Small intestine (tissue), 7 donors: ENCODE data around the gene XIRP1. TPM values are rescaled to one million over a fixed set of nuclear protein-coding genes. Genes with fewer than 3 reads are reported as not detected.

Experiments used
- DNase-seq, 2 donors: peaks; one replicate each; pipeline versions ENCODE4 v3.0.0 to v3.0.0-alpha.2; 2013
- FAIRE-seq: peaks from 2 replicates; lab custom pipeline; 2012; peaks lifted over from hg19 to GRCh38; lab: Jason Lieb, UNC
- H3K27ac ChIP-seq, 3 donors: one replicate each; pipeline ENCODE4 v1.5.1; 2013; ENCODE audit warnings: low read length in 2 of 3, mild to moderate bottlenecking in 2 of 3, control low read depth in 1 of 3, inconsistent platforms in 1 of 3, low read depth in 1 of 3, moderate library complexity in 1 of 3
- H3K27me3 ChIP-seq, 3 donors: one replicate each; pipeline ENCODE4 v1.6.1; 2013; ENCODE audit warnings: low read length in 3 of 3, inconsistent platforms in 1 of 3; ENCODE audit not compliant: control insufficient read depth in 3 of 3, insufficient read depth in 3 of 3
- H3K36me3 ChIP-seq, 3 donors: one replicate each; pipeline ENCODE4 v1.6.1; 2013; ENCODE audit warnings: low read length in 3 of 3, inconsistent platforms in 1 of 3, low read depth in 1 of 3, mild to moderate bottlenecking in 1 of 3, moderate library complexity in 1 of 3; ENCODE audit not compliant: control insufficient read depth in 3 of 3, insufficient read depth in 2 of 3
- H3K4me1 ChIP-seq, 3 donors: one replicate each; pipeline ENCODE4 v1.6.1; 2013; ENCODE audit warnings: low read length in 2 of 3, inconsistent platforms in 1 of 3, low read depth in 1 of 3, mild to moderate bottlenecking in 1 of 3, moderate library complexity in 1 of 3; ENCODE audit not compliant: control insufficient read depth in 3 of 3, insufficient read depth in 2 of 3
- H3K4me3 ChIP-seq, 3 donors: one replicate each; pipeline ENCODE4 v1.5.1; 2013; ENCODE audit warnings: low read length in 3 of 3, control low read depth in 1 of 3, inconsistent platforms in 1 of 3, low read depth in 1 of 3, mild to moderate bottlenecking in 1 of 3, moderate library complexity in 1 of 3
- H3K9me3 ChIP-seq, 2 donors: one replicate each; pipeline ENCODE4 v1.6.1; 2013; ENCODE audit warnings: low read depth in 1 of 2, low read length in 1 of 2; ENCODE audit not compliant: control insufficient read depth in 2 of 2, insufficient read depth in 1 of 2
- WGBS, 3 donors: extraction: QIAGEN DNeasy Blood & Tissue Kit; methylation state at CpG; one replicate each; pipeline ENCODE4 v1.1.7; 2013; 5-methylcytosine and 5-hydroxymethylcytosine counted together
- polyA plus RNA-seq, 4 donors: library from polyadenylated mRNA; stranded (reverse) in 3 of 4; unstranded in 1 of 4; fragments of 200-250 nt in 3 of 4; fragments of 120-200 nt in 1 of 4; gene quantifications; one replicate each; pipeline versions ENCODE4 v1.2.1 to v1.2.3, GENCODE V29; 2013
- donor health status: healthy with polysubstance abuse.
- donor health status: control.
- donor health status: control.
- donor health status: Bipolar disorder and iron deficiency.
- donor health status: healthy.

Gene XIRP1
- polyA plus RNA-seq, 4 donors = 0.15 to 5.4 (median 1.0) TPM

GRCh38 chr3:39144095-39144747 lies 48.2 kb downstream of the XIRP1 start:
- peaks cover 11 to 73% (median 24%) of the 10 kb centered on the region in 3 donors for H3K36me3 ChIP-seq
- H3K4me1 ChIP-seq = peaks cover 15 to 60% (median 40%) of the 10 kb centered on the region in 3 donors
- no peaks in the 10 kb centered on the region for H3K27me3 ChIP-seq
- FAIRE-seq (no peak), DNase-seq (peak in 1 of 2 donors; percentile 38)
- H3K27ac ChIP-seq = no peak overlapping the region
- no peaks in the 10 kb centered on the region for H3K9me3 ChIP-seq
- WGBS, 3 donors = 33 to 77% (median 51%) methylated on average over 20 of the region's 20 CpGs
- no peak overlapping the region for H3K4me3 ChIP-seq

DNA sequence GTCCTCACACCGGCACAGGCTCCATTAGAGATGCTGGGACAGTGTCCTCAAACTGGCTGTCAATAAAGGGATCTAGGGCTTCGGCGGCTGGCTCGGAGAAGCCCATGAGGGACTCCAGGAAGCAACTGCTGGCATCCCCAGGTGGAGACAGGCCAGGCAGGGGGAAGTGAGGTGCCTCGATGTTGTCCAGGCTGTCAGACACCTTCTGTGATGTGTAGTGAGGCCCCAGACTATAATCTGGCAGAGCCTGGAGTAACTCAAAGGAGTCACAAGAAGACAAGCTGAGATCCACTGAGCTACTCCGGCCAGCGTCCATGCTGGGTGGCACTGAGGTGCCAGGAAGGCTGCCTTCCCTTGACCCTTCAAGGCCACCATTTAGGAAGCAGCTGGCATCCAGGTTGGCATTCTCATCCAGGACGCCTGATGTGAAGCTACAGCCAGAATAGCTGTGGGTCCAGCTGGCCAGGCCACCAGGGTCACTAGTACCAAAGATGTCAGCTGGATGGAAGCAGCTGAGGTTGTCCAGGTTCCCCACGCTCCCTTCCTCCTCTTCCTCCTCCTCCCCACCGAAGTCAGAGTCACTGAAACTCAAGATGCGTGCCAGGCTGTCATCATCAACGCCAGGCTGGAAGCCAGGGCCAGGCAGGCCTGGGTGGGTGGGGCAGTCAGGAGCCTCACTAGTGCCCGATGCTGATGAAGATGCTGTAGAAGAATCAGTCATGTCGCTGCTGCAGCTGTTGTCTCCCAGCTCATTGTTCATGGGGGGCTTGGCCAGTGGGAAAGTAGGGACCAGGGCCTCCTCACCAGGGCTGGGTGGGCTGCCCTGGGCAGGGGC lies 49.1 kb downstream of the XIRP1 start:
- H3K9me3 ChIP-seq = no peaks in the 10 kb centered on the region
- peak overlapping the region in 1 of 3 donors; percentile 88 for H3K27ac ChIP-seq
- H3K4me3 ChIP-seq = no peak overlapping the region
- DNase-seq (no peak), FAIRE-seq (no peak)
- no peaks in the 10 kb centered on the region for H3K27me3 ChIP-seq
- 64 to 79% (median 69%) methylated on average over 14 of the region's 14 CpGs for WGBS, 3 donors
- peaks cover 11 to 75% (median 24%) of the 10 kb centered on the region in 3 donors for H3K36me3 ChIP-seq
- peaks cover 15 to 54% (median 34%) of the 10 kb centered on the region in 3 donors for H3K4me1 ChIP-seq

DNA sequence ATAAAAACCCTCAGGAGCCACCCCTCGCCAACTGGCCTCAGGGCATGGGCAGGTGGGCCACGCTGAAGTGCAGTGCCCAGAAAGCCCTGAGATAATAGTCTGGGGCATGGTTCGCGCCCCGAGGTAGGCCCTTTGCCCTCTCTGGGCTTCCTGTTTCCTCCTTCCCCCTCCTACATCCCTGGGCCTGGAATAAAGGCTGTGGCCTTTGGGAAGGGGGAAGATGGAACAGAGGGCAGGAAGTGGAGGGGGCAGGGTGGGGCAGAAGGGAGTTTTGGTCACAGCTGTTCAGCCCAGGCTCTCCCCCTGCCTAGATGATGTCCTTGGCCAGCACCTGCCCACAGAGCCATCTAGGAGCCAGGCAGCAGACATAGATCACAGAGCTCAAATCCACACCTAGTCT lies 50.3 kb downstream of the XIRP1 start:
- Histone ChIP-seq H3K27me3 (no peaks in the 10 kb centered on the region), H3K27ac (peak overlapping the region; percentile 57 to 88 (median 62)), H3K36me3 (peaks cover 11 to 74% (median 24%) of the 10 kb centered on the region in 3 donors), H3K4me1 (peaks cover 11 to 42% (median 25%) of the 10 kb centered on the region in 3 donors), H3K9me3 (no peaks in the 10 kb centered on the region), H3K4me3 (no peak overlapping the region)
- WGBS, 3 donors = 32 to 60% (median 37%) methylated on average over 5 of the region's 5 CpGs
- peak; percentile 39 to 89 for DNase-seq
- FAIRE-seq = no peak

DNA sequence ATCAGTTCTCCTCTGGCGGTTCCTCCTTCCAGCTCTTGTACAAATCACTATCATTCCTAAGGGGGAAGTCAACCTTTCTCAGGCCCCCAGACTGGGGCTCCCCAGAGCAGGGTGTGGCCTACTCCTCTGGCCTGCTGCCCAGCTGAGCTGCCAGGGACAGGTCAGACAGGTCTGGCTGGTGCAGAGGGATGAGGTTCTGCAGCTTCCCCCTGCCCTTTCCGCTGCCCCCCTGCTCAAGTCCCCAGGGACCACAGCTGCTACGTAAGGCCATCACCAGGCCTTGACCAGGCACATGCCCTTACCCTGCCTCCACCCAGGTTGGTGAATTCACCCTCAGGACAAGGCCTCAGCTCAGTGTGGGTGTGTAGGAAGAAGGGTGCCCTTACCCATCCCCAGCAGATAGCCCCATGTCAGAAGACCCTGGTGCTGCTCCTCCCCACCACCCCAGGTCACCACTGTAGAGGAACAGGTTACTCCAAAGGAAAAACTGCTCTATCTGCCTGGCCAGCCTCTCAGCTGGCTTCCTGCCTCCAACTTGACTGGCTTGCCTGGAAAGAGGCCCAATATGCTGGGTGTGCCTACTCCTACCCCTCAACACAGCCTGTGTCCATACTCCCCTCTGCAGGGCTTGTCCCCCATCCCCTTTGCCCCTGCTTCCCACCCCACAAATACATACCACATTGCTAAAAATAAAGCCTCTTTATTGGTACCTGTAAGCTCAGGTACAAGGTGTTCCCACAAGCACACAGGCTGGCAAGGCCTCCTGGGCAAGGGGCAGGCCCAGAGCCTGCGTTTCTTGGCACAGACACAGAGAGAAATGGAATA lies 51.0 kb downstream of the XIRP1 start:
- Histone ChIP-seq H3K27ac (peak overlapping the region; percentile 56 to 88 (median 57)), H3K36me3 (peaks cover 11 to 74% (median 24%) of the 10 kb centered on the region in 3 donors), H3K4me3 (no peak overlapping the region), H3K4me1 (peaks cover 7 to 35% (median 20%) of the 10 kb centered on the region in 3 donors), H3K27me3 (no peaks in the 10 kb centered on the region), H3K9me3 (no peaks in the 10 kb centered on the region)
- peak; percentile 73 to 82 for DNase-seq
- WGBS, 3 donors = 19 to 51% (median 33%) methylated on average over 3 to 4 of the region's 4 CpGs
- no peak for FAIRE-seq

DNA sequence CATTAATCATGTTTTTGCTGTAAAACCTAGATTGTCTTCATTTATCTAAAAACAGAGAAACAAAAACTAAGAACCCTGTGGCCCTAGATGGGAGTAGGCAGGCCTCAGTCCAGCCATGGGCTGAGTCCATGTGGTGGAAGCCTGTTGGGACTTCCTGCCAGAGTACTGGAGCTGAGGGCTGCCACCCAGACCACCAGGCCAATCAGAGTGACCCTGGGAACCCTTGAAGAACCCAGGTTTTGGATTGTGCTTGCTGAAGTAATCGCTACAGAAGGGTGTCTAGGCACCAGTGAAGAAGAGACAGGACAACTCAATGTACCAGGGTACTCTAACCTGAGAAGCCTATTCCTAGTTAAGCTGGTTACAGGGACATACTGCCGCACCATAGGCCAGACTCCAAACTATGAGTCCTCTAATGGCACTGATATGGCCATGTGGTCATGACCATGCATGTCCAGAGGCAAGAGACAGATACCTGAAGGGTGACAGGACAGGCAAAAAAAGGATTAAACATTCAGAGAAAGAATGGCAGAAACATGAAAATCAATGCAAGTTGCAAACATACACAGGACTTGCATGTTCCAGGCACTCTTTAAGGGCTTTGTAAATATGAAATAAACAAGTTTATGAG lies 51.9 kb downstream of the XIRP1 start:
- peaks cover 7 to 29% (median 19%) of the 10 kb centered on the region in 3 donors for H3K4me1 ChIP-seq
- H3K27ac ChIP-seq = peak overlapping the region; percentile 56 to 88 (median 57)
- DNase-seq (no peak), FAIRE-seq (no peak)
- 85 to 94% (median 90%) methylated on average over 2 of the region's 2 CpGs for WGBS, 3 donors
- H3K36me3 ChIP-seq = peaks cover 11 to 68% (median 20%) of the 10 kb centered on the region in 3 donors
- H3K9me3 ChIP-seq = no peaks in the 10 kb centered on the region
- no peak overlapping the region for H3K4me3 ChIP-seq
- H3K27me3 ChIP-seq = no peaks in the 10 kb centered on the region

- 79 to 92% (median 90%) methylated on average over 2 of the region's 2 CpGs for WGBS, 3 donors
- Histone ChIP-seq H3K36me3 (peaks cover 4 to 63% (median 15%) of the 10 kb centered on the region in 3 donors), H3K4me1 (peaks cover 7 to 29% (median 19%) of the 10 kb centered on the region in 3 donors), H3K27ac (no peak overlapping the region), H3K27me3 (no peaks in the 10 kb centered on the region), H3K4me3 (no peak overlapping the region), H3K9me3 (no peaks in the 10 kb centered on the region)
- DNase-seq (no peak), FAIRE-seq (no peak)
Measured at GRCh38 chr3:39139442-39139841, 53.0 kb downstream of the XIRP1 start.

DNA sequence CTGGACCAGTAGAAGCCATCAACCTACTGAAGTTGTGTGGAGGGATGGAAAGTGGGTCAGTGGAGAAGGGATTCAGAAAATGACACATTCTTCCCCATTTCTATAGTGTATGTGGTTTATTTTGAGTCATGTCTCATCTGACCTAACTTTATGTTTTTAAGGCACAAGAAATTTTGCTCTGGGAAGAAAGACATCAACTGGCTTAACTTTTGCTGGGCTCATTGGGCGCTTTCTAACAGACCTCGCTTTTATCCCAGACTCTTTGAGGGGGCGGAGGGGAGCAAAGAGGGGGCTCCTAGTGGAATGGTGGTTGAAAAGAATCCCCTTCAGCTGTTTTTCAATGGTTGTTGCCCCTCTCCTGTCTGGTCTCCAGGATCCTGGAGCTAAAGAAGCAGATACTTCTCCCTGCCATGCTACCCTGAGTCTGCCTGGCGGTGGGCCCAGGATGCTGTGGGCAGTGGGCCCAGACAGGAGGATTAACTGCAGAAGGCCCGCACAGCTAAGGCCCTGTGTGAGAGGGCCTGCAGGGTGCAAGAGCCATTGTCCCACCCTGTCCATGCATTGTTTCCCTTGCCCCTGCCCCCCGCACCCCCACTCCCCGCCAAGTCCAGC lies 53.5 kb downstream of the XIRP1 start:
- Histone ChIP-seq H3K9me3 (no peaks in the 10 kb centered on the region), H3K27me3 (no peaks in the 10 kb centered on the region), H3K4me1 (peaks cover 7 to 29% (median 19%) of the 10 kb centered on the region in 3 donors), H3K36me3 (peaks cover 3 to 58% (median 10%) of the 10 kb centered on the region in 3 donors), H3K27ac (no peak overlapping the region), H3K4me3 (no peak overlapping the region)
- FAIRE-seq = no peak
- DNase-seq = no peak
- 85 to 96% (median 90%) methylated on average over 7 of the region's 7 CpGs for WGBS, 3 donors
